B cell (primary cell): ENCODE data around the gene LUZP1. TPM values are rescaled to one million over a fixed set of nuclear protein-coding genes. Genes with fewer than 3 reads are reported as not detected.

Experiments used
- ATAC-seq: fragments of 200-7000 bp; cut with Tn5 transposase; one replicate; pipeline ENCODE4 v1.10.0; 2021; ENCODE audit warnings: low read depth, mild to moderate bottlenecking, moderate number of reproducible peaks, moderate library complexity
- CTCF ChIA-PET: fragments of 350-600 bp; sonication (Branson Sonifier 250); formaldehyde crosslinking; loops from one replicate; lab custom pipeline; 2021; ENCODE audit warnings: antibody characterized with exemption, inconsistent platforms; lab: Charles Lee
- POLR2A ChIA-PET: fragments of 350-600 bp; sonication (Branson Sonifier 250); formaldehyde crosslinking; loops from one replicate; lab custom pipeline; 2021; ENCODE audit warnings: antibody characterized with exemption; lab: Charles Lee
- DNase-seq: peaks from one replicate; pipeline ENCODE4 v3.0.0; 2013
- H2AFZ ChIP-seq: 2 replicates; pipeline ENCODE4 v1.6.1; 2012; ENCODE audit warnings: mild to moderate bottlenecking, low read depth, low read length; ENCODE audit not compliant: insufficient read depth, poor library complexity, severe bottlenecking
- H3K27ac ChIP-seq, 2 donors: 1 replicate in 1 of 2; 2 replicates in 1 of 2; pipeline ENCODE4 v1.5.1; 2012 to 2013; ENCODE audit warnings: low read length in 2 of 2, mild to moderate bottlenecking in 2 of 2, moderate library complexity in 1 of 2
- H3K27me3 ChIP-seq, 4 experiments: fragments of 200-600 bp in 1 of 4; sonication (generic) in 1 of 4; replicated peaks in 1 of 4; 1 replicate in 2 of 4; 2 replicates in 2 of 4; pipeline versions ENCODE4 v1.6.1 to v1.7.0; 2013 to 2016; ENCODE audit warnings: low read length in 3 of 4, mild to moderate bottlenecking in 2 of 4, mixed read lengths in 1 of 4, moderate library complexity in 1 of 4; ENCODE audit not compliant: insufficient read depth in 4 of 4, control insufficient read depth in 3 of 4; ENCODE audit errors: control extremely low read depth in 1 of 4
- H3K36me3 ChIP-seq, 2 experiments: replicated peaks in 1 of 2; 1 replicate in 1 of 2; 2 replicates in 1 of 2; pipeline versions ENCODE4 v1.6.1 to v1.7.1; 2013; ENCODE audit warnings: low read length in 1 of 2; ENCODE audit not compliant: insufficient read depth in 2 of 2, control insufficient read depth in 1 of 2; ENCODE audit errors: control extremely low read depth in 1 of 2, extremely low read depth in 1 of 2
- H3K4me1 ChIP-seq, 2 donors: fragments of 200-600 bp in 1 of 2; sonication (generic) in 1 of 2; 1 replicate in 1 of 2; 2 replicates in 1 of 2; pipeline versions ENCODE4 v1.5.1 to v1.6.1; 2013 to 2017; ENCODE audit warnings: low read length in 2 of 2; ENCODE audit not compliant: control insufficient read depth in 2 of 2, insufficient read depth in 2 of 2
- H3K4me2 ChIP-seq: replicated peaks from 2 replicates; pipeline ENCODE3; 2012; ENCODE audit warnings: mild to moderate bottlenecking, low read depth, low read length; ENCODE audit not compliant: poor library complexity, severe bottlenecking
- H3K4me3 ChIP-seq, 5 experiments: fragments of 200-600 bp in 1 of 5; sonication (generic) in 1 of 5; 1 replicate in 3 of 5; 2 replicates in 2 of 5; pipeline versions ENCODE4 v1.5.1 to v1.7.0; 2011 to 2016; ENCODE audit warnings: low read length in 4 of 5, mild to moderate bottlenecking in 4 of 5, low read depth in 2 of 5, control low read depth in 1 of 5, moderate library complexity in 1 of 5; ENCODE audit not compliant: insufficient read depth in 1 of 5; ENCODE audit errors: control extremely low read depth in 1 of 5, extremely low read depth in 1 of 5
- H3K79me2 ChIP-seq: fragments of 200-600 bp; sonication (generic); one replicate; pipeline ENCODE4 v1.6.0; 2016; ENCODE audit warnings: low read length; ENCODE audit not compliant: control insufficient read depth, insufficient read depth
- H3K9ac ChIP-seq: fragments of 200-600 bp; sonication (generic); 2 replicates; pipeline ENCODE4 v1.6.1; 2017; ENCODE audit warnings: mild to moderate bottlenecking, low read length, moderate library complexity
- H3K9me3 ChIP-seq, 3 donors: one replicate each; pipeline versions ENCODE4 v1.6.1 to v1.7.1; 2013; ENCODE audit warnings: low read length in 2 of 3; ENCODE audit not compliant: control insufficient read depth in 2 of 3, insufficient read depth in 1 of 3; ENCODE audit errors: control extremely low read depth in 1 of 3
- H4K20me1 ChIP-seq: 2 replicates; pipeline ENCODE4 v1.6.0; 2012; ENCODE audit warnings: mild to moderate bottlenecking, low read length; ENCODE audit not compliant: insufficient read depth, control insufficient read depth, poor library complexity, severe bottlenecking
- H3K27ac Mint-ChIP-seq: one replicate; pipeline ENCODE4 v1.8.0; 2021; ENCODE audit warnings: mixed read lengths
- H3K27me3 Mint-ChIP-seq: one replicate; pipeline ENCODE4 v1.8.0; 2021; ENCODE audit warnings: mixed read lengths
- H3K4me1 Mint-ChIP-seq: one replicate; pipeline ENCODE4 v1.8.0; 2021; ENCODE audit warnings: mixed read lengths
- H3K4me3 Mint-ChIP-seq: one replicate; pipeline ENCODE4 v1.8.0; 2021; ENCODE audit warnings: mixed read lengths
- H3K9me3 Mint-ChIP-seq: one replicate; pipeline ENCODE4 v1.8.0; 2022; ENCODE audit warnings: mixed read lengths; ENCODE audit not compliant: insufficient read depth
- EZH2 ChIP-seq: IDR thresholded peaks from 2 replicates; pipeline ENCODE4 v1.6.1; 2012; ENCODE audit warnings: borderline replicate concordance, low read depth, mild to moderate bottlenecking, moderate library complexity, low read length; ENCODE audit not compliant: insufficient read depth, poor library complexity, severe bottlenecking
- WGBS: methylation state at CpG from one replicate; pipeline ENCODE4 v1.1.5; 2013; ENCODE audit warnings: missing lambda C conversion rate; ENCODE audit not compliant: insufficient coverage; 5-methylcytosine and 5-hydroxymethylcytosine counted together
- intact Hi-C: fragments of 100-400 bp; cut with micrococcal nuclease; formaldehyde crosslinking; loops from one replicate; pipeline ENCODE4 v1.10.0; 2022
- polyA plus RNA-seq: library from polyadenylated mRNA; depleted of rRNA; stranded (reverse); fragments of >200 nt; gene quantifications from 2 replicates; pipeline ENCODE4 v1.2.3, GENCODE V29; 2012
- total RNA-seq, 2 donors: library from RNA; stranded (reverse); fragments of 120-200 nt in 1 of 2; gene quantifications; 1 replicate in 1 of 2; 2 replicates in 1 of 2; pipeline versions ENCODE4 v1.2.3 to v1.2.4, GENCODE V29; 2013 to 2022
- TF ChIP-seq, protein P1 (sequence below): fragments of 200-600 bp; IDR thresholded peaks from one replicate; pipeline ENCODE4 v1.8.0; 2022; ENCODE audit warnings: antibody characterized with exemption, mild to moderate bottlenecking

The LUZP1 gene
- total and polyA plus RNA-seq, 2 donors (not counting 1 experiment from before 2014, with no cell fraction given), result 2.0 to 12.9 TPM

GRCh38 chr1:23163395-23163794 lies 5.3 kb downstream of the LUZP1 start:
- no peak overlapping the region for H3K4me3 ChIP-seq
- no peak overlapping the region for H3K4me3 Mint-ChIP-seq
- TF ChIP-seq, protein P1, sequence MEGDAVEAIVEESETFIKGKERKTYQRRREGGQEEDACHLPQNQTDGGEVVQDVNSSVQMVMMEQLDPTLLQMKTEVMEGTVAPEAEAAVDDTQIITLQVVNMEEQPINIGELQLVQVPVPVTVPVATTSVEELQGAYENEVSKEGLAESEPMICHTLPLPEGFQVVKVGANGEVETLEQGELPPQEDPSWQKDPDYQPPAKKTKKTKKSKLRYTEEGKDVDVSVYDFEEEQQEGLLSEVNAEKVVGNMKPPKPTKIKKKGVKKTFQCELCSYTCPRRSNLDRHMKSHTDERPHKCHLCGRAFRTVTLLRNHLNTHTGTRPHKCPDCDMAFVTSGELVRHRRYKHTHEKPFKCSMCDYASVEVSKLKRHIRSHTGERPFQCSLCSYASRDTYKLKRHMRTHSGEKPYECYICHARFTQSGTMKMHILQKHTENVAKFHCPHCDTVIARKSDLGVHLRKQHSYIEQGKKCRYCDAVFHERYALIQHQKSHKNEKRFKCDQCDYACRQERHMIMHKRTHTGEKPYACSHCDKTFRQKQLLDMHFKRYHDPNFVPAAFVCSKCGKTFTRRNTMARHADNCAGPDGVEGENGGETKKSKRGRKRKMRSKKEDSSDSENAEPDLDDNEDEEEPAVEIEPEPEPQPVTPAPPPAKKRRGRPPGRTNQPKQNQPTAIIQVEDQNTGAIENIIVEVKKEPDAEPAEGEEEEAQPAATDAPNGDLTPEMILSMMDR, result no peak
- TF ChIP-seq EZH2, result no peak
- H3K9ac ChIP-seq, result no peak overlapping the region
- no peak overlapping the region for H3K4me2 ChIP-seq
- H3K9me3 Mint-ChIP-seq, result no peaks in the 10 kb centered on the region
- H4K20me1 ChIP-seq, result no peaks in the 10 kb centered on the region
- peaks cover 6 to 8% of the 10 kb centered on the region in 2 donors for H3K4me1 ChIP-seq
- WGBS, result no CpG with 5 or more reads among the region's 3 CpGs
- H2AFZ ChIP-seq, result no peak overlapping the region
- no peaks in the 10 kb centered on the region for H3K27me3 Mint-ChIP-seq
- intact Hi-C loops, result loop anchor here (10.0 kb wide), 1 partner anchor 381 kb away; no protein-coding TSS in a partner anchor
- H3K36me3 ChIP-seq, result no peaks in the 10 kb centered on the region
- H3K27ac Mint-ChIP-seq, result no peak overlapping the region
- no peak overlapping the region for H3K27ac ChIP-seq
- no peaks in the 10 kb centered on the region for H3K9me3 ChIP-seq
- H3K27me3 ChIP-seq, result no peaks in the 10 kb centered on the region
- ChIA-PET CTCF (interaction anchor here (0.6 to 3.4 kb wide), 3 partner anchors 20 to 305 kb away, joined by 3 to 18 read pairs (median 3); no protein-coding TSS in a partner anchor), POLR2A (no interaction called here)
- H3K79me2 ChIP-seq, result peaks cover 78% of the 10 kb centered on the region
- H3K4me1 Mint-ChIP-seq, result peaks cover 9% of the 10 kb centered on the region
- ATAC-seq, result no peak
- DNase-seq, result no peak

DNA sequence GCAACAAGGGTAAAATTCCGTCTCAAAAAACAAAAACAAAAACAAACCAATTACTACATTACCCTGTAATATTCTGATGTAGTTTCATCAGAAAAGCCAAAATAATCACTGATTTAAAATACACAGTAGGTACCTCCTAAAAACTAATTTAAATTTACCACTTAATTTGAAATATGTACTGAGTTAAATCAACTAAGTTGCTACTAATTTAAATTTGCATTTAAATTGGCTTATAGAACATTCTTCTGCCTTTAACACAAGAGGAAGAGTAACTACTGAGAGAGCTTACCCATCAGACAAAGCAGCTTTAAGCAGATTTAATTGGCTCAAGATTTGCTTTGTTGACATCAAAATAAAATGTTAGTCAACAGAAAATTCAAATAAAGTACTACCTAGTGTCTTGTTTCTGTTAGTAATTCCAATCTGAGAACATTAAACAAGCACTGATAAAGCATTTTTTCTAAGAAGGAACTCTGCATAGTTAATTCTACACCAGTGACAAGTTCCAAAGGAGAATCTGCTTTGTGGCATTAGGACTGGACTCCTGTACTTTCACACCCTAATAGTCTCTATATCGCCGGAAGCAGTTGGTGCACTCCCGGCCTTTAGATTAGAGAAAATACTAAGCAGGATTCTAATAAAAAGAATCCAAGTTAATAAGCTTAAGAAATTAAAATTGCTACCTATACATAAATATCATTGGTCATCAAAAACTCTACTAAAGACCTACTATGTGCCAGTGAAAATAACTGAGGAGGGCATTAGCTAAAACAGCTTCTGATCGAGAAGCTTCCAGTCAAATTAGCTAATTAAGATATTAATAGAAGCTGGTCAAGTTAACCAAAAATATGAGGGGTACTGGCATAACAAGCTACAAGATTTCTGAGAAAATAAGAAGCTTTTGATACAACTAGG lies 8.4 kb downstream of the LUZP1 start:
- no peak overlapping the region for H2AFZ ChIP-seq
- H3K4me3 Mint-ChIP-seq, result no peak overlapping the region
- H3K79me2 ChIP-seq, result peaks cover 82% of the 10 kb centered on the region
- ChIA-PET POLR2A (no interaction called here), CTCF (interaction anchor here (1.4 to 3.4 kb wide), 2 partner anchors 24 to 46 kb away, joined by 4 to 23 read pairs; no protein-coding TSS in a partner anchor)
- no peak for DNase-seq
- intact Hi-C loops, result loop anchor here (10.0 kb wide), 1 partner anchor 385 kb away; no protein-coding TSS in a partner anchor
- H3K27ac ChIP-seq, result no peak overlapping the region
- H3K27me3 ChIP-seq, result no peaks in the 10 kb centered on the region
- H3K27me3 Mint-ChIP-seq, result no peaks in the 10 kb centered on the region
- no peaks in the 10 kb centered on the region for H4K20me1 ChIP-seq
- H3K4me1 ChIP-seq, result peaks cover 3 to 5% of the 10 kb centered on the region in 2 donors
- H3K4me3 ChIP-seq, result no peak overlapping the region
- no peaks in the 10 kb centered on the region for H3K36me3 ChIP-seq
- H3K4me2 ChIP-seq, result no peak overlapping the region
- no peak overlapping the region for H3K9ac ChIP-seq
- peaks cover 5% of the 10 kb centered on the region for H3K4me1 Mint-ChIP-seq
- H3K27ac Mint-ChIP-seq, result no peak overlapping the region
- no CpG with 5 or more reads among the region's 5 CpGs for WGBS
- H3K9me3 Mint-ChIP-seq, result no peaks in the 10 kb centered on the region
- ATAC-seq, result no peak
- no peaks in the 10 kb centered on the region for H3K9me3 ChIP-seq
- TF ChIP-seq, protein P1, result no peak
- no peak for TF ChIP-seq EZH2
